Measurements from ENCODE around the gene ZNF418. TPM values are rescaled to one million over a fixed set of nuclear protein-coding genes. Genes with fewer than 3 reads are reported as not detected.
A peak's percentile ranks its signal among the peaks of the same experiment; 100 is the strongest.
"Not testable (repeated sequence)": the region's sequence is repeated elsewhere in the genome, so short reads cannot be mapped to it uniquely, and the experiment has no call there.

The ZNF418 gene
- total and polyA plus RNA-seq, 5 experiments from 2014 or later = 1.0 to 31.8 (median 15.1) TPM; not detected in 1

DNA sequence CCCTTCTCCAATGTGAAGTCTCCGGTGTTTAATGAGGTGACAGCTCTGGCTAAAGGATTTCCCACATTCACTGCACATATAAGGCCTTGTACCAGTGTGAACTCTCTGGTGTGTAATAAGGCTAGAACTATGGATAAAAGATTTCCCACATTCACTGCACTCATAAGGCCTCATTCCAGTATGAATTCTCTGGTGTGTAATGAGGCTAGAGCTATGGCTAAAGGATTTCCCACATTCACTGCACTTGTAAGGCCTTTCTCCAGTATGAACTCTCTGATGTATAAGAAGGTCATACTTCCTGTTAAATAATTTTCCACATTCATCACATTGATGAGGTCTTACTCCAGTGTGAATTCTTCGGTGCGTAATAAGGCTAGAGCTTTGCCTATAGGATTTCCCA, 6.4 kb upstream of the ZNF418 start:
- Mint-ChIP-seq H3K9me3 (peaks cover 11 to 97% (median 59%) of the 10 kb centered on the region in 9 donors), H3K36me3 (peaks cover 61 to 98% (median 83%) of the 10 kb centered on the region in 3 donors), H3K4me3 (no peak overlapping the region), H3K4me1 (peaks cover 7 to 16% (median 11%) of the 10 kb centered on the region in 4 donors), H3K27ac (no peak overlapping the region), H3K27me3 (no peaks in the 10 kb centered on the region)
- POLR2A ChIA-PET = no interaction called here
- no peak for ATAC-seq
- DNase-seq = peak in 1 of 10 donors; percentile 0

DNA sequence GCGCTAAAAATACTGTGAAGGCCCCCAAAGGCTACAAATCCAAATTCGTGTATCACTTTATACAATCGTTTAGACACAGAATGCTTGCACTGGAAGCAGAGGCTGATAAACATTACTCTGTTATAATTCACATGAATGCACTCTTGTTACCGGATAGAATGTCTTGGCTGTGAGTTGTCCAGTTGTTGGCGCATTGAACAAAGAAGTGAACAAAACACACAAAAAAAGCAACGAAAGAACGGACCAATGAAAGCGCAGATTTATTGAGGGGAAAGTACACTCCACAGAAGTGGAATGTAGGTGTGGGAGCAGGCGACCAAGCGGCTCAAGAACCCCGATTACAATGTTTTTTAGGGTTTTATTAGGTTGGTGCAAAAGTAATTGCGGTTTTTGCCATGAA, 529 bp upstream of the ZNF418 start:
- Mint-ChIP-seq H3K4me1 (peaks cover 4 to 11% (median 9%) of the 10 kb centered on the region in 4 donors), H3K36me3 (peaks cover 49 to 79% (median 51%) of the 10 kb centered on the region in 3 donors), H3K9me3 (peaks cover 0 to 98% (median 38%) of the 10 kb centered on the region in 9 donors), H3K27ac (peak overlapping the region in 1 of 10 donors; percentile 95), H3K4me3 (peak overlapping the region in 4 of 10 donors; percentile 84 to 96 (median 85)), H3K27me3 (peaks cover 0 to 11% (median 0%) of the 10 kb centered on the region in 5 donors)
- POLR2A ChIA-PET = interaction anchor here (0.9 to 1.9 kb wide), 4 partner anchors 10 to 86 kb away, joined by 3 to 11 read pairs (median 6); partner anchors contain the start of genes ZNF417, ZNF587 and ZNF606
- ATAC-seq (no peak), DNase-seq (no peak)

DNA sequence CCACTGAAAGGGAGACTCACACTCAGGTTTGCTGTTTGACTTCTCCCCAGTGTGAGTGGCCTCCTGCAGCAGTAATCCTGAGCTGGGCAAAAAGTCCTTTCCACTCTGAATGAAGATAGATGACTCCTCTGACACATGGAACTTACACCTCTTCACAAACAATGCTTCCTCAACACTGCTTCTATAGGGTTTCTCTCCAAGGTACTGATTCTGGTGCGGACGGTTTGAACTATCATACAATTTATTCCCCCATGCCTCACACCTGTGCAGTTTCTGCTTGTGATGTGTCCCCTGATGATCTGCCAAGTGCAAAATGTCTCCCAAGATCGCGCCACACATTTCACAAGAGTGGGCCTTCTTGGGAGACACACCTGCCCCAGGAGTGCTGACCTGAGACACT, 7.6 kb downstream of the ZNF418 start:
- Mint-ChIP-seq H3K36me3 (peaks cover 7 to 58% (median 48%) of the 10 kb centered on the region in 3 donors), H3K9me3 (peaks cover 0 to 88% (median 37%) of the 10 kb centered on the region in 9 donors), H3K4me1 (no peaks in the 10 kb centered on the region), H3K27ac (no peak overlapping the region), H3K4me3 (no peak overlapping the region), H3K27me3 (no peaks in the 10 kb centered on the region)
- DNase-seq (no peak), ATAC-seq (no peak)
- POLR2A ChIA-PET = no interaction called here

DNA sequence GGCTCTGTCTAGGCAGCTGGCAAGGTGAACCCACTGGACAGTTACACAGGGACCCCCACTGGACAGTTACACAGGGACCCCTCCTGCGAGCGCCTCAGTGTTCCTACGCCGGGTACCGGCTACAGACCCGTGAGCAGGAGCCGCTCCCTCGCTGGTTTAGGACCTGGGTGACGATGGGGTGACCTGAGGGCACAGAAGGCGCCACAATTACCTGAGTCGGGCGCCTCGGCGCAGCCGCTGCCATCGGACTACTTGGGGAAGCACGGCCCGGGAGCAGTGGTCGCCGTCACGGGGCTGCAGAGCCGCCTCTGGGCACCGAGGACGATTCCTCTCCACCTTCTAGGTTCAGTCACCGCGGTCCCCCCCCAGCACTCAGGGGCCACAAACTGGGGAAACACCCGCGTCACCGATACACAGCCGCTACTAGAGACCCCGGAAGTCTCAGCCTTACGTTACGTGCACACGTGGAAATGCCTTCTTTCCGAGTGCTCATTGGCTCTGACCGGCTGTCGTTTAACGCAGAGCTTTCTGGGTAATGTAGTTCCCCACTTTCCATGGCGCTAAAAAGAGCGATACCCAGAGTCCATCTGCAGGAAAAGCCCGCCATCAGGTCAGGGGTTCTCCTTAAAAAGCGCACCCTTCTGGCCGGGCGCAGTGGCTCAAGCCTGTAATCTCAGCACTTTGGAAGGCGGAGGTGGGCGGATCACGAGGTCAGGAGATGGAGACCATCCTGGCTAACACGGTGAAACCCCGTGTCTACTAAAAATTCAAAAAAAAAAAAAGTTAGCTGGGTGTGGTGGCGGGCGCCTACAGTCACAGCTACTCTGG, 18.8 kb downstream of the ZNF418 start, which contains the start of gene ZNF417:
ZNF417 (minus strand) TSS at position 425 of the 828 bp plus-strand sequence; CDS start at position 244, 181 bp downstream.
- peaks cover 14 to 41% (median 37%) of the 10 kb centered on the region in 4 donors for H3K4me1 Mint-ChIP-seq
- ATAC-seq = peak; percentile 97 to 99
- peaks cover 0 to 71% (median 45%) of the 10 kb centered on the region in 9 donors for H3K9me3 Mint-ChIP-seq
- POLR2A ChIA-PET = interaction anchor here (0.6 to 2.3 kb wide), 9 partner anchors 19 to 853 kb away, joined by 3 to 12 read pairs (median 4); partner anchors contain the start of genes ZNF154, ZNF418, ZNF587 and ZNF606
- DNase-seq = peak; percentile 73 to 95 (median 90)
- peaks cover 34 to 56% (median 42%) of the 10 kb centered on the region in 3 donors for H3K36me3 Mint-ChIP-seq
- peak within 1 kb of the TSS; percentile 92 to 99 (median 98) for H3K27ac Mint-ChIP-seq
- H3K27me3 Mint-ChIP-seq = not testable (repeated sequence)
- peak within 1 kb of the TSS; percentile 95 to 99 (median 97) for H3K4me3 Mint-ChIP-seq

DNA sequence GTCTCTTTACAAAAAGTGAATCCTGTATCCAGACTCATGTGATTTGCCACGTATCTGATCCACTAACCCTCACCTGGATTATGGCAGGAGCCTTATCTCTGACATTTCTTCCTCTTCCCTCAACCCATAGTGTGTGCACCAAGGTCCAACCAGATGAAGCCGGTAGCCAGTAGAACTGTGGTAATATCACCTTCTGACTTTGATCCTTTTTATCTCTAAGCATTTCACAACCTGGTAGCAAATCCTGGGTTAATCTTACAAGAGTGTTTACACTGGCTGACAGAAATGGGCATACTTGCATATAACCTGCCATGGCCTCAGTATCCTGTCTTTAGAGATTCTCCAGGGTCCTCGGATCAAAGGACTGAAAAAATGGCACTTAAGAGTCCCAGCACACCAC, 20.7 kb downstream of the ZNF418 start:
- ATAC-seq (no peak), DNase-seq (no peak)
- Mint-ChIP-seq H3K27ac (peak overlapping the region in 5 of 10 donors; percentile 6 to 99 (median 54)), H3K9me3 (peaks cover 0 to 73% (median 55%) of the 10 kb centered on the region in 9 donors), H3K4me1 (peaks cover 14 to 41% (median 37%) of the 10 kb centered on the region in 4 donors), H3K27me3 (no peaks in the 10 kb centered on the region), H3K36me3 (peaks cover 40 to 66% (median 55%) of the 10 kb centered on the region in 3 donors), H3K4me3 (peak overlapping the region; percentile 45 to 99 (median 97))
- POLR2A ChIA-PET = no interaction called here

DNA sequence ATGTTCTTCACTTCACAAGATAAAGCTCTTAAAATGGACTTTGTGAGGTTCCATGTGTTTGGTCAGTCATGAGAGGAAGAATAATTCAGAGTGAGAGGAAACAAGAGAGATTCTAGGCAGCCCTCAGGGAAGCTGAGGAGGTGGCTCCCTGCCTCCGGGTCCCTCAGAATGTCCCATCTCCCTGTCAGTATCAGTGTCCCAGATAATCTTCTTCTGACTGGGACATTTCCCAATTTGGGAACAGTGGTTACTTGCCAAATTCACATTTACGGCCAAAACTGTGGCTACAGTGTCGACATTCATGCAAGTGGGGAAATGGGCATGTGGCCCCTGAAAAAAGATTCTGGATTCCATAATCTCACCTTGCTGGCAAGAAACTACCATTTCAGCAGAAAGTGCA, 27.8 kb downstream of the ZNF418 start:
- H3K4me3 Mint-ChIP-seq = no peak overlapping the region
- H3K4me1 Mint-ChIP-seq = peaks cover 4 to 10% (median 5%) of the 10 kb centered on the region in 4 donors
- H3K27me3 Mint-ChIP-seq = no peaks in the 10 kb centered on the region
- peaks cover 0 to 88% (median 35%) of the 10 kb centered on the region in 9 donors for H3K9me3 Mint-ChIP-seq
- ATAC-seq (no peak), DNase-seq (no peak)
- H3K36me3 Mint-ChIP-seq = peaks cover 38 to 73% (median 52%) of the 10 kb centered on the region in 3 donors
- no peak overlapping the region for H3K27ac Mint-ChIP-seq
- POLR2A ChIA-PET = no interaction called here

DNA sequence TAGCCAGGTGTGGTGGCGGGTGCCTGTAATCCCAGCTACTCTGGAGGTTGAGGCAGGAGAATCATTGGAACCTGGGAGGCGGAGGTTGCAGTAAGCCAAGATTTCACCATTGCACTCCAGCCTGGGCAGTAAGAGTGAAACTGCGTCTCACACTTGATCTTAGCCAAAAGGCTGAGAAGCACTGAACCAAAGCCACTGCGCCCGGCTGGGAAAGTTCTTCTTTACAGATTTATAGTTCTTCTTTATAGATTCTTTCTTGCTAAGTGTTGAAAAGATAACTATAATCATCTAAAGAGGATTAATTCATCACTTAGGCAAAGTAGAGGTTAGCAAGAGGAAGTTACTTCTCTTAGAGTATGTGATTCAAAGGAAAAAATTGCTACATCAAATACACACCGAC, 29.9 kb downstream of the ZNF418 start:
- Mint-ChIP-seq H3K4me3 (no peak overlapping the region), H3K36me3 (peaks cover 22 to 58% (median 31%) of the 10 kb centered on the region in 3 donors), H3K9me3 (peaks cover 0 to 86% (median 17%) of the 10 kb centered on the region in 9 donors), H3K27ac (no peak overlapping the region), H3K27me3 (no peaks in the 10 kb centered on the region), H3K4me1 (peaks cover 0 to 6% (median 2%) of the 10 kb centered on the region in 4 donors)
- POLR2A ChIA-PET = no interaction called here
- ATAC-seq (no peak), DNase-seq (no peak)

DNA sequence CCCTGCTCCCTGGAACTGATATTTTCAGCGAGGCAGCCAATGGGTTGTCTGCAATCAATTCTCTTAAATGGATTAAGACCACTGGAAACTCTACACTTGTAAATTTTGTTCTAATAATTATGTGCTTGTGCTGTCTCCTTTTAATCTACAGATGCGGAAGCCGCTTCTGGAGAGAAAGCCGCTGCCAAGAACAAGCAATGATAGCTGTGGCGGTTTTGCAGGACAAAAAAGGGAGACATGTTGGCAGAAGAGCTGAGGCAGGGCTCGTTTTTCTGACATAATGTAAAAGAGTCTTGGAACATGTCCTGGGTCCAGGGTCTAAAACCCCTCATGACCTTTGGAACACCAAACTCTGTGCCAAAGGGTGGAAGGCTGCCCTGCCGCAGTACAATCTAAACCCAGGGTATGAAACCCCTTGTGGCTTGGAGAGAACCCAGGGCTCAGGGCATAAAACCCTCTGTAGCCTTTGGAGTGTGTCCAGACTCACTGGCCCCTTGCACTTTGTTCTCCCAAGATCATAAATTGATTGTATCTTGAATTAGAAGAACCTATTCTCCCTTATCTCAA, 31.5 kb downstream of the ZNF418 start:
- DNase-seq (no peak), ATAC-seq (no peak)
- no peak overlapping the region for H3K4me3 Mint-ChIP-seq
- H3K27me3 Mint-ChIP-seq = no peaks in the 10 kb centered on the region
- POLR2A ChIA-PET = no interaction called here
- peak overlapping the region in 1 of 10 donors; percentile 35 for H3K27ac Mint-ChIP-seq
- peaks cover 0 to 6% (median 2%) of the 10 kb centered on the region in 4 donors for H3K4me1 Mint-ChIP-seq
- H3K9me3 Mint-ChIP-seq = peaks cover 0 to 80% (median 19%) of the 10 kb centered on the region in 9 donors
- peaks cover 20 to 52% (median 22%) of the 10 kb centered on the region in 3 donors for H3K36me3 Mint-ChIP-seq

DNA sequence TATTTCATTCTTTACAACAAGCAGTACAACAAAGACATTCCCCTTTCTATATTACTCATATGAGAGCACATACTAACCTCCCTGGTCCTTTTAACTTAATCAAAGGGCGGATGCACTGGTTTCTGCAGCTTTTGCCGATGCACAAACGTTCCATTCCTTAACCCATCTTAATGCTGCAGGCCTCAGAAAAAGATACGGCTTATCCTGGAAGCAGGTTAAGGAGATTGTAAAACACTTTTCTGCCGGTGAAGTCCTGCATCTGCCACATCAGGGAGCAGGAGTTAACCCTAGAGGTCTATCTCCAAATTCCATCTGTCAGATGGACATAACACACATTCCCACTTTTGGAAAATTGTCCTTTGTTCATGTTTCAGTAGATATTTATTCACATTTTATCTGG, 34.9 kb downstream of the ZNF418 start:
- Mint-ChIP-seq H3K4me3 (no peak overlapping the region), H3K27me3 (no peaks in the 10 kb centered on the region), H3K4me1 (peaks cover 0 to 7% (median 3%) of the 10 kb centered on the region in 4 donors), H3K9me3 (peaks cover 0 to 71% (median 20%) of the 10 kb centered on the region in 9 donors), H3K27ac (no peak overlapping the region), H3K36me3 (peaks cover 3 to 44% (median 20%) of the 10 kb centered on the region in 3 donors)
- POLR2A ChIA-PET = no interaction called here
- DNase-seq = no peak
- ATAC-seq = no peak

DNA sequence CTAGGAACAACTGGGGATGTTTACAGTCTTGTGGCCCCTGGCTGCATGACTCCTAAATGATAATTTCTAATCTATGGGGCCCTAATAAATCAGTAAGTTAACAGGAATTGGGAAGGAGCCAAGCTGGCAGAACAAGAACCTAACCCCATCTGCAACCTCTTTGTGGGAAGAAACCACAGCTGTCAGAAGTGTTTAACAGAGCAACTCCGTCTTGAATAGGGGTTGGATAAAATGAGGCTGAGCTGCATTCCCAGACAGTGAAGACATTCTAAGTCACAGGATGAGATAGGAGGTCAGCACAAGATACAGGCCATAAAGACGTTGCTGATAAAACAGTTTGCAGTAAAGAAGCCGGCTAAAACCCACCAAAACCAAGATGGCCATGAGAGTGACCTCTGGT, 44.5 kb downstream of the ZNF418 start:
- ATAC-seq, H3K27ac Mint-ChIP-seq, DNase-seq, H3K27me3 Mint-ChIP-seq, H3K4me3 Mint-ChIP-seq: not testable (repeated sequence)
- peaks cover 23 to 50% (median 37%) of the 10 kb centered on the region in 3 donors for H3K36me3 Mint-ChIP-seq
- H3K4me1 Mint-ChIP-seq = peaks cover 17 to 28% (median 24%) of the 10 kb centered on the region in 4 donors
- POLR2A ChIA-PET = interaction anchor here (0.5 kb wide), 1 partner anchor 200 kb away, joined by 3 read pairs; no protein-coding TSS in a partner anchor
- H3K9me3 Mint-ChIP-seq = peaks cover 0 to 64% (median 32%) of the 10 kb centered on the region in 9 donors

DNA sequence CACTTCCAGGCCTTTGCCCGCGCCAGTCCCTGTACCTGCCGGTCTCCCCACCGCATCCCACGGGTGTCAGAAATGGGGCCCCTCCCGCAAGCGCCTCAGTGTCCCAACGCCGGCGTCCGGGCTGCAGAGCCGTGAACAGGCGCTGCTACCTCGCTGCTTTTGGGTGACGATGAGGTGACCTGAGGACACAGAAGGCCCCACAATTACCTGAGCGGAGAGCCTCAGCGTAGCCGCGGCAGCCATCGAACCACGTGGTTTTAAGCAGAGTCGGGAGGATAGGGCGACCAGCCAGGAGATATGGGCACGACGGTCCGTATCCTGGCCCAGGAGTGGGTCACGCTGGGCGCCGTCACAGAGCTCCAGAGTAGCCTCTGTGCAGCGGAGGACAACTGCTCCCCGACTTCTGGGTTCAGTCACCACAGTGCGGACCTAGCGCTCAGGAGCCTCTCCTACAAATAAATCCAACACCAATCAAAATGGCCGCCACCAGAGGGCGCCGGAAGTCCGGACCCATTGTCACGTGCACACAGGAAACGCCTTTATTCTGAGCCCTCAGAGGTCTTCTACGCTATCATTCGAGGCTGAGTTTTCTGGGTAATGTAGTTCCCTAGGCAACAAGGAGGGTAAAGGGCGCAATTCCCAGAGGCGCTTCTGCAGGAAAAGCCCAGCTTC, 46.5 kb downstream of the ZNF418 start, which contains the start of gene ZNF814:
ZNF814 (minus strand) TSS at position 478 of the 672 bp plus-strand sequence; CDS start at position 243, 235 bp downstream.
- POLR2A ChIA-PET = interaction anchor here (0.6 to 1.9 kb wide), 8 partner anchors 28 to 479 kb away, joined by 3 to 7 read pairs (median 4); partner anchors contain the start of genes ZNF417, ZNF586, ZNF587 and ZNF606
- Mint-ChIP-seq H3K27ac (peak within 1 kb of the TSS; percentile 74 to 97 (median 92)), H3K36me3 (peaks cover 43 to 67% (median 44%) of the 10 kb centered on the region in 3 donors), H3K4me3 (peak within 1 kb of the TSS; percentile 85 to 96 (median 92)), H3K9me3 (peaks cover 0 to 81% (median 36%) of the 10 kb centered on the region in 9 donors), H3K27me3 (no peaks in the 10 kb centered on the region), H3K4me1 (peaks cover 17 to 38% (median 27%) of the 10 kb centered on the region in 4 donors)
- peak; percentile 60 to 94 (median 80) for DNase-seq
- ATAC-seq = peak; percentile 94 to 95
